Peyer's patch (tissue), 4 donors: ENCODE data around the gene OR10J4. TPM values are rescaled to one million over a fixed set of nuclear protein-coding genes. Genes with fewer than 3 reads are reported as not detected.

Experiments
- DNase-seq, 3 donors: peaks; one replicate each; pipeline ENCODE4 v3.0.0-alpha.2; 2017 to 2019
- H3K27ac ChIP-seq, 4 donors: fragments of 200-600 bp; sonication (generic); one replicate each; pipeline ENCODE4 v1.5.1; 2016 to 2019
- H3K27me3 ChIP-seq, 2 donors: fragments of 200-600 bp; sonication (generic); one replicate each; pipeline ENCODE4 v1.5.1; 2019
- H3K36me3 ChIP-seq, 3 donors: fragments of 200-600 bp; sonication (generic); one replicate each; pipeline ENCODE4 v1.5.1; 2016 to 2019
- H3K4me1 ChIP-seq, 4 donors: fragments of 200-600 bp; sonication (generic); one replicate each; pipeline ENCODE4 v1.5.1; 2016 to 2019
- H3K4me3 ChIP-seq, 4 donors: fragments of 200-600 bp; sonication (generic); 1 replicate in 3 of 4; 2 replicates in 1 of 4; pipeline ENCODE4 v1.5.1; 2016 to 2019; ENCODE audit warnings: mild to moderate bottlenecking in 1 of 4
- H3K9me3 ChIP-seq, 4 donors: fragments of 200-600 bp; sonication (generic); one replicate each; pipeline ENCODE4 v1.5.1; 2016 to 2019; ENCODE audit warnings: mild to moderate bottlenecking in 1 of 4
- POLR2A ChIP-seq, 2 donors: fragments of 450-650 bp; IDR thresholded peaks; one replicate each; pipeline ENCODE4 v1.5.1; 2017; ENCODE audit warnings: antibody characterized with exemption in 2 of 2, mild to moderate bottlenecking in 2 of 2, moderate library complexity in 2 of 2
- total RNA-seq, 4 donors: library from RNA; depleted of rRNA; stranded (reverse); fragments of >200 nt; gene quantifications; one replicate each; pipeline ENCODE4 v1.1.0, GENCODE V29; 2016
- TF ChIP-seq, protein P1 (sequence below), 6 experiments: fragments of 450-650 bp in 4 of 6; fragments of 200-600 bp in 2 of 6; sonication (generic) in 1 of 6; IDR thresholded peaks; one replicate each; pipeline ENCODE4 v1.5.1; 2017 to 2019; ENCODE audit warnings: antibody characterized with exemption in 6 of 6, mild to moderate bottlenecking in 3 of 6, moderate library complexity in 1 of 6

OR10J4 gene
- total RNA-seq, 4 donors from 2014 or later: not detected

DNA sequence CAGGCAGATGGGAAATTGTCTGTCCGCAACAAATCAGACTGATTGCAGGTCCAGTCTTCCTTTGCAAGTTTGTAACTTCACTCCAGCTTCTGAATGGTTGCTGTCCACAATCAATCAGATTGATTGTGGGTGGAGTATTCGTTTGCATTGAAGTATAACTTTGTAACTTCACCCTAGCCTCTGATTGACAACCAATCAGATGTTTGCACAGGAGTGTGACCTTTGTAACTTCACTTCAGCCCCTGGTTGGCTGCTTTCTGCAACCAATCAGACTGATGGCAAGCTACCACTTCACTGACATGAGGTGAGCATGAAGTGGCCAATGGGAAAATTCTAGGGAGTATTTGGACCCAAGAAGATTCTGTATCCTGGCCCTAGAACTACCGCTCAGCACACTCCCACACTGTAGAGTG, 33.2 kb downstream of the OR10J4 start:
- no peak overlapping the region for H3K27ac ChIP-seq
- H3K4me1 ChIP-seq: no peaks in the 10 kb centered on the region
- H3K27me3 ChIP-seq: no peaks in the 10 kb centered on the region
- no peak for DNase-seq
- TF ChIP-seq, protein P1, sequence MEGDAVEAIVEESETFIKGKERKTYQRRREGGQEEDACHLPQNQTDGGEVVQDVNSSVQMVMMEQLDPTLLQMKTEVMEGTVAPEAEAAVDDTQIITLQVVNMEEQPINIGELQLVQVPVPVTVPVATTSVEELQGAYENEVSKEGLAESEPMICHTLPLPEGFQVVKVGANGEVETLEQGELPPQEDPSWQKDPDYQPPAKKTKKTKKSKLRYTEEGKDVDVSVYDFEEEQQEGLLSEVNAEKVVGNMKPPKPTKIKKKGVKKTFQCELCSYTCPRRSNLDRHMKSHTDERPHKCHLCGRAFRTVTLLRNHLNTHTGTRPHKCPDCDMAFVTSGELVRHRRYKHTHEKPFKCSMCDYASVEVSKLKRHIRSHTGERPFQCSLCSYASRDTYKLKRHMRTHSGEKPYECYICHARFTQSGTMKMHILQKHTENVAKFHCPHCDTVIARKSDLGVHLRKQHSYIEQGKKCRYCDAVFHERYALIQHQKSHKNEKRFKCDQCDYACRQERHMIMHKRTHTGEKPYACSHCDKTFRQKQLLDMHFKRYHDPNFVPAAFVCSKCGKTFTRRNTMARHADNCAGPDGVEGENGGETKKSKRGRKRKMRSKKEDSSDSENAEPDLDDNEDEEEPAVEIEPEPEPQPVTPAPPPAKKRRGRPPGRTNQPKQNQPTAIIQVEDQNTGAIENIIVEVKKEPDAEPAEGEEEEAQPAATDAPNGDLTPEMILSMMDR (IDR thresholded peaks at IDR 0.05): no peak
- no peak for TF ChIP-seq POLR2A (IDR thresholded peaks at IDR 0.05)
- no peaks in the 10 kb centered on the region for H3K36me3 ChIP-seq
- no peaks in the 10 kb centered on the region for H3K9me3 ChIP-seq
- H3K4me3 ChIP-seq: no peak overlapping the region

DNA sequence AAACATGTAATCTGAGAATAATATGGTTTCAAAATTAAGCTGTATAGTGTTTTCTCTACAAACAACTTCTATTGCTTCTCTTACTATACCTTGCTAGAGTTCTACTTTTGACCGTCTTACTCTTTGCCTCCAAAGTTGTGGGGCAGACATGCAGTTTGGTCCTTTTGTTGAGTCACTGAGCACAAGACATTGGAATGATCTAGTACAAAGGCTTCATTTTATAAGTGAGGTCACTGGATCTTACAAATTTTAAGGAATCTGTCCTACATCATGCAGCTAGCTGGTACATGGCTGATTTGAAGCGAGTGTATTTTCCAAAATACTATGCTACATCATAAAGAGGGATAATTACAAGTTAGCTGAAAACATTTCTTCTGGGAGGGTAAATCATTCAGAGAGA, 36.3 kb downstream of the OR10J4 start:
- TF ChIP-seq, protein P1 (IDR thresholded peaks at IDR 0.05): no peak
- no peak for TF ChIP-seq POLR2A (IDR thresholded peaks at IDR 0.05)
- H3K27me3 ChIP-seq: no peaks in the 10 kb centered on the region
- no peaks in the 10 kb centered on the region for H3K9me3 ChIP-seq
- no peak overlapping the region for H3K27ac ChIP-seq
- H3K36me3 ChIP-seq: no peaks in the 10 kb centered on the region
- DNase-seq: no peak
- no peaks in the 10 kb centered on the region for H3K4me1 ChIP-seq
- no peak overlapping the region for H3K4me3 ChIP-seq

DNA sequence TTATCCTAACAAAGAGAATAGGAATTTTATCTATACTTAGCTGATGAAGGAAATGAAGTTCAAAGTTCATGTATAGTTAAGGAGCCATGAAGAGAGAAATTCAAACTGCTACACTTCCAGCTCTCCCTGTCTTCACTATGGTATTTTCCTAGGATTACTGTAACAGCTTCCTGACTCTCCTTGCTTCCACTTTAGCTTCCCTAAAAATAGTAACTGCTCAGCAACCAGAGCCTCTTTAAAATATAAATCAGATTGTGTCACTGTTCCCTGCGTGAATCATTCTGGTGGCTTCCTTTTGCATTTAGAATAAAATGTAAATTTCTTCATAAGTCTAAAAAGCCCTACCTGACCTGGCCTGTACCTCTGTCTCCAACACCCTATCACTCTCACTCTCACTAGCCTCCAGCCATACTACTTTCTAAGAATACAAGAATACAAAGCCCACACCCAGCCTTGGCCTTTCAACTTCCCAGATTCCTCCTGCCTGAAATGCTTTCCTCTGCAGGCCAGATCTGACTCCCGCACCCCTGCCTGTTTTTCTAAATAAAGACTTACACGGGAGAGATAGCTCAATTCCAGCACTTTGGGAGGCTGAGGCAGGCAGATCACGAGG, 38.0 kb downstream of the OR10J4 start:
- no peaks in the 10 kb centered on the region for H3K4me1 ChIP-seq
- no peak for DNase-seq
- no peaks in the 10 kb centered on the region for H3K36me3 ChIP-seq
- H3K27ac ChIP-seq: no peak overlapping the region
- TF ChIP-seq POLR2A (IDR thresholded peaks at IDR 0.05): no peak
- no peak overlapping the region for H3K4me3 ChIP-seq
- H3K27me3 ChIP-seq: no peaks in the 10 kb centered on the region
- no peaks in the 10 kb centered on the region for H3K9me3 ChIP-seq

DNA sequence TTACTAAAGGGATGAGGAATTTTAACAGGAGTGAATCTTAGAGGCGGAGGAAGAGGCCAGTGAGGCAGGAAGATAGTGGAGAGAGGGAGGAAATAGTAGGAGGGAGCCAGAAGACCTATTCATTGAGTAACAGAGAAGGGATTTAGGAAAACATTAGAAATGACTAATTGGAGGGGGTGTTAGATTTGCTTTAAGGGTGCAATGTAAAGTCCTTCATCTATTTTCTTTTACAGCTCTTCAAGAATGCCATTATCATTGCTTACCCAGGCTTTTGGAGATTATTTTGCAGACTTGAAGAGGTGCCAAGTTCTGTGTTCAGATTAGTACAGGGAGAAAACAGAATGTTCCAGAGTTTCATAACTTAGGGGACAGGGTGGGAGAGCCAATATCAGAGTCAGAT, 41.3 kb downstream of the OR10J4 start:
- Histone ChIP-seq H3K27me3 (no peaks in the 10 kb centered on the region), H3K27ac (no peak overlapping the region), H3K9me3 (no peaks in the 10 kb centered on the region), H3K4me3 (no peak overlapping the region), H3K4me1 (no peaks in the 10 kb centered on the region), H3K36me3 (no peaks in the 10 kb centered on the region)
- no peak for DNase-seq
- TF ChIP-seq, protein P1 (IDR thresholded peaks at IDR 0.05): no peak
- no peak for TF ChIP-seq POLR2A (IDR thresholded peaks at IDR 0.05)

DNA sequence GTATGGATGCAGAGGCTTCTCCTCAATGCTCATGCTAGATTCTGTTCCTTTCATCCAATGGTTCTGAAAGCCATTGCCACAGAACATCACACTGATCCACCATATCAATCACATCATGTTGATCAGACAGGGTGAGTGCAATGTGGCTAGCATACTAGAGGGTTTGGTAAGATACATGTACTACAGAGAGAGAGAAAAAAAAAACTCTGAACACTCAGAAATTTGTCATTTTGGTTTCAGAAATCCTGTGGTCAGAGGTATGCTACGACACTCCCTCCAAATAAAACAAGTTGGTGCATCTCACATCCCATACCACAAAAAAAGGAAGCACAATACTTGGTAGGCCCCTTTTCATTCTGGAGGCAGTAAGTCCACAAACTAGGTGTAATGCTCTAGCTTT, 42.9 kb downstream of the OR10J4 start:
- no peaks in the 10 kb centered on the region for H3K4me1 ChIP-seq
- H3K27ac ChIP-seq: no peak overlapping the region
- H3K4me3 ChIP-seq: no peak overlapping the region
- H3K9me3 ChIP-seq: no peaks in the 10 kb centered on the region
- H3K27me3 ChIP-seq: no peaks in the 10 kb centered on the region
- no peaks in the 10 kb centered on the region for H3K36me3 ChIP-seq
- DNase-seq: no peak
- TF ChIP-seq, protein P1 (IDR thresholded peaks at IDR 0.05): no peak
- TF ChIP-seq POLR2A (IDR thresholded peaks at IDR 0.05): no peak

Other genes with a start within 250 kb of the OR10J4 start
- gene ACKR1, start 227.3 kb upstream of the OR10J4 start, total RNA-seq: 10 to 100 TPM in 3 of 4 donors, 1 to 10 TPM in 1; 5.4 to 51.2 (median 21.5) TPM
- 1 to 10 TPM in 1 of 4 donors, not detected in 3; 1.5 TPM for gene FCER1A, start 129.9 kb upstream of the OR10J4 start, total RNA-seq
- gene OR10J1, start 7.5 kb downstream of the OR10J4 start, total RNA-seq: not detected
- gene OR10J5, start 103.8 kb downstream of the OR10J4 start, total RNA-seq: not detected
- not detected for gene APCS, start 155.6 kb downstream of the OR10J4 start, total RNA-seq